Measurements from ENCODE around the gene KRTAP19-1. TPM values are rescaled to one million over a fixed set of nuclear protein-coding genes. Genes with fewer than 3 reads are reported as not detected.
A peak's percentile ranks its signal among the peaks of the same experiment; 100 is the strongest.

KRTAP19-1 gene
- total RNA-seq, 1 experiment from 2014 or later: not detected

DNA sequence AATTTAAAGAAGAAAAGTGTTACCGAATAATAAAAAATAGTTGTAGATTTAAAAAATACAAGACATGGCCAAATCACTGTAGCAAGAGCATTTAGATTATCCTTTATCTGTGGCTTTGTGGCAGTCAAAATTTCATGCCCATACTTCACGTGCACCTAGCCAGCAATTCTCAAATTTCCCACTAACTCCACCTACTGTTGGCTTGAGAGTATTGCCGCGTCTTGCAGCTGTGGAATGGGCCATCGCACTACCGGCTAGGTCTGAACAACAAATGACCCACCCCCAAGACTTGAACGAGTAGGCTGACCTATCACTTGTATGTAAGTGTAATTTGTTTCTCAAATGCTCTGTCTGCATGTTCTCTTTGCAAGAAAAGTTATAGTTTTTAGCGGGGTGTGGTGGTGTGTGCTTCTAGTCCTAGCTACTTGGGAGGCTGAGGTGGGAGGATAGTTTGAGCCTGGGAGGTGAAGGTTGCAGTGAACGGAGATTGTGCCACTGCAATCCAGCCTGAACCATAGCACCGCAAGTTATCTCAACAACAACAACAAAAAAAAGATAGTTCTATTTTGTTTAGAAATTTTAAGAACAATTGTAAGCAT lies 46.0 kb downstream of the KRTAP19-1 start:
- DNase-seq (ENCODE audit: extremely low read depth, low read depth): peak; percentile 41

DNA sequence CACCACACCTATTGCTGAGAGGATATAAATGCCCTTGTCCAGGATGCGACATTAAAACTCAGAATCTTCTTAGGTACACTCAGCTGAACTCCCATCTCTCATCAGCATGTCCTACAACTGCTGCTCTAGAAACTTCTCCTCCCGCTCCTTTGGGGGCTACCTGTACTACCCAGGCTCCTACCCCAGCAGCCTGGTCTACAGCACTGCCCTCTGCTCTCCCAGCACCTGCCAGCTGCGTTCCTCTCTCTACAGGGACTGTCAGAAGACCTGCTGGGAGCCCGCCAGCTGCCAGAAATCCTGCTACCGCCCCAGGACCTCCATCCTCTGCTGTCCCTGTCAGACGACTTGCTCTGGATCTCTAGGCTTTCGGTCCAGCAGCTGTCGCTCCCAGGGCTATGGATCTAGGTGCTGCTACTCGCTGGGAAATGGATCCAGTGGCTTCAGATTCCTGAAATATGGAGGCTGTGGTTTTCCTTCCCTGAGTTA lies 50.0 kb downstream of the KRTAP19-1 start, which contains the start of gene KRTAP13-4:
Gene KRTAP13-4, plus strand, starts transcription at position 51 of the 486 bp plus-strand sequence. Its CDS starts 56 bp downstream, at position 107.
- DNase-seq (ENCODE audit: extremely low read depth, low read depth): no peak

Small RNAs within 50 kb of the gene (small RNA-seq; reads per million reads assigned to genes)
- gene AP000567.1 (0 reads per million in 2 experiments), gene KRTAP19-10P (0 reads per million in 2 experiments), gene KRTAP19-9P (0 reads per million in 2 experiments)

Other genes starting within 250 kb of the KRTAP19-1 start
- gene KRTAP24-1, start 197.4 kb downstream of the KRTAP19-1 start, total RNA-seq (2014; rRNA removed; shearing (Covaris generic)): not detected in 2 replicates
- gene KRTAP25-1, start 190.9 kb downstream of the KRTAP19-1 start, total RNA-seq (2014; rRNA removed; shearing (Covaris generic)): not detected in 2 replicates
- gene KRTAP26-1, start 160.1 kb downstream of the KRTAP19-1 start, total RNA-seq (2014; rRNA removed; shearing (Covaris generic)): not detected in 2 replicates
- not detected in 2 replicates for gene KRTAP27-1, start 142.7 kb downstream of the KRTAP19-1 start, total RNA-seq (2014; rRNA removed; shearing (Covaris generic))
- not detected in 2 replicates for gene KRTAP23-1, start 131.8 kb downstream of the KRTAP19-1 start, total RNA-seq (2014; rRNA removed; shearing (Covaris generic))
- not detected in 2 replicates for gene KRTAP13-2, start 108.1 kb downstream of the KRTAP19-1 start, total RNA-seq (2014; rRNA removed; shearing (Covaris generic))
- not detected in 2 replicates for gene KRTAP13-1, start 84.3 kb downstream of the KRTAP19-1 start, total RNA-seq (2014; rRNA removed; shearing (Covaris generic))
- not detected in 2 replicates for gene KRTAP13-3, start 54.4 kb downstream of the KRTAP19-1 start, total RNA-seq (2014; rRNA removed; shearing (Covaris generic))
- gene KRTAP13-4, start 50.1 kb downstream of the KRTAP19-1 start, total RNA-seq (2014; rRNA removed; shearing (Covaris generic)): not detected in 2 replicates
- not detected in 2 replicates for gene KRTAP15-1, start 40.1 kb downstream of the KRTAP19-1 start, total RNA-seq (2014; rRNA removed; shearing (Covaris generic))
- not detected in 2 replicates for gene KRTAP19-2, start 7.1 kb upstream of the KRTAP19-1 start, total RNA-seq (2014; rRNA removed; shearing (Covaris generic))
- gene KRTAP19-3, start 11.6 kb upstream of the KRTAP19-1 start, total RNA-seq (2014; rRNA removed; shearing (Covaris generic)): not detected in 2 replicates
- not detected in 2 replicates for gene KRTAP19-4, start 16.8 kb upstream of the KRTAP19-1 start, total RNA-seq (2014; rRNA removed; shearing (Covaris generic))
- gene KRTAP19-5, start 21.8 kb upstream of the KRTAP19-1 start, total RNA-seq (2014; rRNA removed; shearing (Covaris generic)): not detected in 2 replicates
- gene KRTAP19-6, start 61.5 kb upstream of the KRTAP19-1 start, total RNA-seq (2014; rRNA removed; shearing (Covaris generic)): not detected in 2 replicates
- gene KRTAP19-7, start 80.9 kb upstream of the KRTAP19-1 start, total RNA-seq (2014; rRNA removed; shearing (Covaris generic)): not detected in 2 replicates
- gene KRTAP22-2, start 110.0 kb upstream of the KRTAP19-1 start, total RNA-seq (2014; rRNA removed; shearing (Covaris generic)): not detected in 2 replicates
- gene KRTAP6-3, start 112.1 kb upstream of the KRTAP19-1 start, total RNA-seq (2014; rRNA removed; shearing (Covaris generic)): not detected in 2 replicates
- not detected in 2 replicates for gene KRTAP6-2, start 118.5 kb upstream of the KRTAP19-1 start, total RNA-seq (2014; rRNA removed; shearing (Covaris generic))
- gene KRTAP22-1, start 120.7 kb upstream of the KRTAP19-1 start, total RNA-seq (2014; rRNA removed; shearing (Covaris generic)): not detected in 2 replicates
- gene KRTAP6-1, start 133.6 kb upstream of the KRTAP19-1 start, total RNA-seq (2014; rRNA removed; shearing (Covaris generic)): not detected in 2 replicates
- gene KRTAP20-1, start 136.1 kb upstream of the KRTAP19-1 start, total RNA-seq (2014; rRNA removed; shearing (Covaris generic)): not detected in 2 replicates
- gene KRTAP20-4, start 140.3 kb upstream of the KRTAP19-1 start, total RNA-seq (2014; rRNA removed; shearing (Covaris generic)): not detected in 2 replicates
- not detected in 2 replicates for gene KRTAP20-2, start 154.8 kb upstream of the KRTAP19-1 start, total RNA-seq (2014; rRNA removed; shearing (Covaris generic))
- gene KRTAP20-3, start 162.5 kb upstream of the KRTAP19-1 start, total RNA-seq (2014; rRNA removed; shearing (Covaris generic)): not detected in 2 replicates
- not detected in 2 replicates for gene KRTAP21-3, start 238.4 kb upstream of the KRTAP19-1 start, total RNA-seq (2014; rRNA removed; shearing (Covaris generic))

Data from NCI-H460 (cell line).